ENCODE measurements around the gene PPP2R1B.

The PPP2R1B gene

DNA sequence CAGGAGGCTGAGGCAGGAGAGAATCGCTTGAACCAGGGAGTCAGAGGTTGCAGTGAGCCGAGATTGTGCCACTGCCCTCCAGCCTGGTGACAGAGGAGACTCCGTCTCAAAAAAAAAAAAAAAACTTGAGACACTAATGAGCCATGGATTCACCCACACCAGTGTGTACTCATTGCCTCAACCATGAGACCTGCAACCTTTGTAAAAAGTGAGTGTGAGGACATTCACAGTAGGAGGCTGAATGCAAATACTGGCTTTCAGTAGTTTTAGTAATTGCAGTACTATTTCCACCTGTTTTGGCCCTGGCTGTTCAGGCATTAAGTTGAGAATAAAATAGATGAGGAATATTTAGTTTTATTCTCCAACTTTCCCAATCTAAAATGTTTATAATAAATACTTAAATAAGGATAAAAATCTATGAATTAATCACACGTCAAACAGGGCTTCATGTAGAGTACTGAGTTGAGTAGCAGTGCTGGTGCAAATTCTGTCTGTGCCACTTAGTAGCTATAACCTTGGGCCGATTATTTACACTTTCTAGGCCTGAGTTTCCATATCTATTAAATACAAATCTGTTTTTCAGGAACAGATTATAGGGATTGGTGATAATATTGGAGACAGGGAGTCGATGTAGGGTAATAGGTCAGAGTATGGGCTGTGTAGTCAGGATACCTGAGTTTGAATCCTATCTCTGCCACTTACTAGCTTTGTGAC lies 72.8 kb downstream of the PPP2R1B start:
- no peak for DNase-seq (ENCODE audit: low read depth, low spot score)

DNA sequence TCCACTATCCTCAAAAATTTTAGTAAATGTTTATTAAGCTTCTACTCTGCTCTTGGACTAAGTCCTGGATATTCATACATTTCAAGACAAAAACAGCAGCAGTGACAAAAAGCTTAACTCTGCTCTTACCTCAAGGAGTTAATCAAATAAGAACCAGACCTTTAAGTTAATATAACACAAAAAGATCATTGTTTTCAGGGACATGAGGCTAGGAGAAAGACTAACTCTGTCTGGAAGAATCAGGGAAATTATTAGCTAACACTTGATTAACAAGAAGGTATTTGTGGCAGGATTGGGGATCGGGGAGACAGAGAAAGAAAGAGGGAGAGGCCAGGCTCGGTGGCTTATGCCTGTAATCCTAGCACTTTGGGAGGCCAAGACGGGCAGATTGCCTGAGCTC lies 74.4 kb downstream of the PPP2R1B start:
- DNase-seq (ENCODE audit: low read depth, low spot score): no peak

DNA sequence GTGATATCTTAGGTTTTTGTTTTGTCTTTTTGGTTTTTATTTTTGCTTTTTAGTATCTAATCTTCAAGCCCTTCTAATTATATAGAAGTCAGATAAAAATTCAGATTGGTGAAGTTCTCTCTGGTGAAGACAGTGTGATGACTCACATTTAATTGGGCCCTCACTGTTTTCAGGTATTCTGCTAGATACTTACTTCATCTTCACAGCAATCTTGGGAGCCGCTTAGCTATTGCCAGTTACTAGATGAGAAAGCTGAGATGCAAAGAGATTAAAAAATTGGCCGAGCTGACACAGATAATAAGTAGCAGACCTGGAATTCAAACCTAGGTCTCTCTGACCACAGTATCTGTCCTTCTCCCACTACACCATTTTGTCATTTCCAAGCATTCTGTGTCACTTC lies 75.0 kb downstream of the PPP2R1B start:
- no peak for DNase-seq (ENCODE audit: low read depth, low spot score)

DNA sequence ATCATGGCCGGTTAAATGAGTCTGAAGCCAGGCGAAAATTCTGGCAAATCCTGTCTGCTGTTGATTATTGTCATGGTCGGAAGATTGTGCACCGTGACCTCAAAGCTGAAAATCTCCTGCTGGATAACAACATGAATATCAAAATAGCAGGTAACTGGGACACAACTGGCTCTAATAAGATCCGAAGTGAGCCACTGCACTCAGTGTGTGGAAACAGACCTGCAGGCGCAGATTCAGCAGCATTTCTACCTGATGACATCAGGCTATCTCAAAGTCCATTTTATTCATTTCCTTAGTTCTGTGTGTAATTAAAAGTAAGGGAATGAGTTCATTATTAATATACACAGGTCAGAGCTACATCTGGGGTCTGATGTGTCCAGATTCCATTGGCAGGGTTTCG lies 78.2 kb downstream of the PPP2R1B start:
- DNase-seq (ENCODE audit: low read depth, low spot score): no peak

DNA sequence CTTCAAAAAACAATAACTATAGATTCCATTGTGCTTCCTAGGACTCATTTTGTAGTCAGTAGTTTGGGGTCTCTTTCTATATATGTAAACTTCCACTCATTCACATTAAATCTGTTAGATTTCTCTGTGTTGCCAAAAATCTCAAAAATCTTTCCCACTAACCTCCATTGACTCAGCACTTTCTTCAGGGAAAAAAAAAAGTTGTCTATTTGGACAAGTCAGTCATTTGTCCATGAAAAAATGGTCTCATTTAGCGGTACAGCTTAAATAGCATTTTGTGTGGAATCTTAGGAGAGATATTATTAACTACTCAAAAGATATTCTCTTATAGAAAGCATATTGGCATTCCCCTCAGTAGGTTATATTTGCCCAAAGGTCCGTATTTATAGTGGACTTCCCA lies 81.9 kb downstream of the PPP2R1B start:
- no peak for DNase-seq (ENCODE audit: low read depth, low spot score)

DNA sequence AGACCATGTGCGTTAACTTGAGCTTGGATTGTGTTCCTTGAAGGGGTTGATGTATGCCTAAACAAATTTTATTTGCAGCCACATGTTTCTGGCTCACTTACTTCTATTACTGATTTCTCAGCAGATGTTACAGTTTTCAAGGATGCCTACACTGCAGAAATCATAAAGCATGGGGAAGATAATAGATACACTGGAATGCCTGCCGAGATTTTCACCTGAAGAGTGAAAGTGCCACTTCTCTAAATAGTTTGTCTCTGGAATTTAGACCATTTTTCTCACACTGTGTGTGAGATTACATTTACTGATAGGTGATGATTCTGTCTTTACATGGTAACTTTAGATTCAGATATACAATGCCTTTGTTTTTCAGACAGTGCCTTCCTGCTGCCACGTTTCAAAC lies 82.4 kb downstream of the PPP2R1B start:
- DNase-seq (ENCODE audit: low read depth, low spot score): no peak

DNA sequence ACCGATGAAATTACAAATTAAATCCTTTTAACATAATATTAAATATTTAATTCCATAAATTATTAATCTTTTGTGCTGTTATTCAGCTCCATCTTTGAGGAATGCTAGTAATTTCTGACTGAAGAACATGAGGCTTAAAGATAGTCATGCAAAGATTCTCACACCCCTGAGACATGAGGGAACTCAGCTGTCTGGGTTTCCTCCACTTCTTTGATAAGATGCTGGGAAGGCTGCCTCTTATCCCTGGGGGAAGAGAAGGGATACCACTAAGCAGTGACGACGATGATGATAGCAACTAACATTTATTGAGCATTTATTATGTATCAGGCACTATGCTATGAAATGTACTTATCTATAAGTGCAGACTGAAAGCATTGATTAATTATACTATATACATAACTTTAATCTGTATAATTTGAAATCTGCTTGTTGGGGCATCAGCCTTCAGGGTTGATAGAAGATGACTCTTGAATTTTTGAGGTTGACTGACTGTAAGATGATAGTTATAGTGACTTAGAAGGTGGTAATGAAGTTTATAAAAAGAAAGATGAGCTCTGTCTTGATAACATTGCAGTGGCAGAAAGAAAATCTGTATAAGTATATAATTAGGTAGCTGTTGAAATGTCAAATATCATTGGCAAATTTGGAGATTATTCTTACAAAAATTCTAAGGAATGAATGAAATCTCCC lies 85.6 kb downstream of the PPP2R1B start:
- DNase-seq (ENCODE audit: low read depth, low spot score): no peak
